IPS-15b (cell line): ENCODE measurements around the gene NPC1.
"Not testable (repeated sequence)": the region's sequence is repeated elsewhere in the genome, so short reads cannot be mapped to it uniquely, and the experiment has no call there.

ENCODE experiments used
- H3K27me3 ChIP-seq: one replicate; pipeline ENCODE4 v1.6.1; 2013; ENCODE audit warnings: low read length; ENCODE audit not compliant: control insufficient read depth, insufficient read depth
- H3K36me3 ChIP-seq: one replicate; pipeline ENCODE4 v1.6.1; 2013; ENCODE audit warnings: low read length; ENCODE audit not compliant: control insufficient read depth, insufficient read depth
- H3K4me1 ChIP-seq: one replicate; pipeline ENCODE4 v1.6.1; 2013; ENCODE audit warnings: mild to moderate bottlenecking, low read length; ENCODE audit not compliant: control insufficient read depth, insufficient read depth
- H3K4me3 ChIP-seq: one replicate; pipeline ENCODE4 v1.5.1; 2013; ENCODE audit warnings: low read depth, low read length
- H3K9ac ChIP-seq: one replicate; pipeline ENCODE4 v1.6.1; 2013; ENCODE audit warnings: low read depth, mild to moderate bottlenecking, low read length
- H3K9me3 ChIP-seq: one replicate; pipeline ENCODE4 v1.6.1; 2013; ENCODE audit warnings: mild to moderate bottlenecking, low read length; ENCODE audit not compliant: control insufficient read depth, insufficient read depth

Gene NPC1

GRCh38 chr18:23503963-23504344, 82.4 kb downstream of the NPC1 start:
- Histone ChIP-seq H3K9ac (peak overlapping the region; percentile 60), H3K4me3 (peak overlapping the region; percentile 77), H3K9me3 (no peaks in the 10 kb centered on the region)

GRCh38 chr18:23503038-23503962, 83.0 kb downstream of the NPC1 start, which contains the start of gene RMC1:
Gene RMC1, plus strand, starts transcription at chr18:23503511. Its CDS starts 108 bp downstream, at chr18:23503619.
- Histone ChIP-seq H3K36me3 (peaks cover 3% of the 10 kb centered on the region), H3K4me1 (peaks cover 2% of the 10 kb centered on the region), H3K4me3 (peak within 1 kb of the TSS; percentile 77), H3K9me3 (no peaks in the 10 kb centered on the region), H3K9ac (peak within 1 kb of the TSS; percentile 83), H3K27me3 (peaks cover 19% of the 10 kb centered on the region)

More at GRCh38 chr18:23503963-23504344, 82.4 kb downstream of the NPC1 start:
- Histone ChIP-seq H3K4me1 (peaks cover 2% of the 10 kb centered on the region), H3K36me3 (peaks cover 3% of the 10 kb centered on the region), H3K27me3 (peaks cover 19% of the 10 kb centered on the region)

GRCh38 chr18:23502516-23503037, 83.7 kb downstream of the NPC1 start:
- Histone ChIP-seq H3K36me3 (no peaks in the 10 kb centered on the region), H3K4me1 (peaks cover 2% of the 10 kb centered on the region), H3K4me3 (peak overlapping the region; percentile 77), H3K27me3 (peaks cover 19% of the 10 kb centered on the region), H3K9me3 (no peaks in the 10 kb centered on the region), H3K9ac (peak overlapping the region; percentile 83)

- no peak overlapping the region for H3K4me3 ChIP-seq
- H3K9ac ChIP-seq, result no peak overlapping the region
- H3K27me3 ChIP-seq, result peaks cover 19% of the 10 kb centered on the region
- peaks cover 2% of the 10 kb centered on the region for H3K4me1 ChIP-seq
- no peaks in the 10 kb centered on the region for H3K36me3 ChIP-seq
- H3K9me3 ChIP-seq, result no peaks in the 10 kb centered on the region
Observed at GRCh38 chr18:23501626-23502025, 84.7 kb downstream of the NPC1 start.

GRCh38 chr18:23499291-23499781, 87.0 kb downstream of the NPC1 start:
- H3K9me3 ChIP-seq, result no peaks in the 10 kb centered on the region
- no peak overlapping the region for H3K9ac ChIP-seq
- peaks cover 2% of the 10 kb centered on the region for H3K4me1 ChIP-seq
- peaks cover 14% of the 10 kb centered on the region for H3K27me3 ChIP-seq
- H3K4me3 ChIP-seq, result no peak overlapping the region
- no peaks in the 10 kb centered on the region for H3K36me3 ChIP-seq

- peaks cover 10% of the 10 kb centered on the region for H3K27me3 ChIP-seq
- no peak overlapping the region for H3K4me3 ChIP-seq
- H3K9ac ChIP-seq, result no peak overlapping the region
- H3K36me3 ChIP-seq, result no peaks in the 10 kb centered on the region
- H3K4me1 ChIP-seq, result peaks cover 2% of the 10 kb centered on the region
- no peaks in the 10 kb centered on the region for H3K9me3 ChIP-seq
Observed at GRCh38 chr18:23498877-23499276, 87.4 kb downstream of the NPC1 start.

- Histone ChIP-seq H3K9me3 (no peaks in the 10 kb centered on the region), H3K4me3 (no peak overlapping the region), H3K36me3 (no peaks in the 10 kb centered on the region), H3K4me1 (peaks cover 2% of the 10 kb centered on the region), H3K9ac (no peak overlapping the region), H3K27me3 (peaks cover 8% of the 10 kb centered on the region)
Observed at GRCh38 chr18:23498117-23498516, 88.2 kb downstream of the NPC1 start.

- H3K4me3 ChIP-seq, result no peak overlapping the region
- no peaks in the 10 kb centered on the region for H3K36me3 ChIP-seq
- H3K9ac ChIP-seq, result no peak overlapping the region
- no peaks in the 10 kb centered on the region for H3K9me3 ChIP-seq
- no peaks in the 10 kb centered on the region for H3K27me3 ChIP-seq
- no peaks in the 10 kb centered on the region for H3K4me1 ChIP-seq
Observed at GRCh38 chr18:23495723-23496440, 90.4 kb downstream of the NPC1 start.

- Histone ChIP-seq H3K4me3 (no peak overlapping the region), H3K27me3 (no peaks in the 10 kb centered on the region), H3K9ac (no peak overlapping the region), H3K4me1 (no peaks in the 10 kb centered on the region), H3K36me3 (no peaks in the 10 kb centered on the region), H3K9me3 (no peaks in the 10 kb centered on the region)
Observed at GRCh38 chr18:23494992-23495391, 91.3 kb downstream of the NPC1 start.

- H3K9ac ChIP-seq, result no peak overlapping the region
- no peaks in the 10 kb centered on the region for H3K9me3 ChIP-seq
- H3K36me3 ChIP-seq, result no peaks in the 10 kb centered on the region
- no peak overlapping the region for H3K4me3 ChIP-seq
- no peaks in the 10 kb centered on the region for H3K27me3 ChIP-seq
- H3K4me1 ChIP-seq, result no peaks in the 10 kb centered on the region
Observed at GRCh38 chr18:23493654-23494053, 92.7 kb downstream of the NPC1 start.

- not testable (repeated sequence) for H3K9ac ChIP-seq, H3K27me3 ChIP-seq, H3K36me3 ChIP-seq, H3K4me3 ChIP-seq, H3K4me1 ChIP-seq, H3K9me3 ChIP-seq
Observed at GRCh38 chr18:23489586-23489985, 96.7 kb downstream of the NPC1 start.
